ENCODE measurements around the gene FOXS1. TPM values are rescaled to one million over a fixed set of nuclear protein-coding genes. Genes with fewer than 3 reads are reported as not detected.

The FOXS1 gene
- not detected for polyA plus RNA-seq (2012; ENCODE audit: insufficient read depth, insufficient read length)

DNA sequence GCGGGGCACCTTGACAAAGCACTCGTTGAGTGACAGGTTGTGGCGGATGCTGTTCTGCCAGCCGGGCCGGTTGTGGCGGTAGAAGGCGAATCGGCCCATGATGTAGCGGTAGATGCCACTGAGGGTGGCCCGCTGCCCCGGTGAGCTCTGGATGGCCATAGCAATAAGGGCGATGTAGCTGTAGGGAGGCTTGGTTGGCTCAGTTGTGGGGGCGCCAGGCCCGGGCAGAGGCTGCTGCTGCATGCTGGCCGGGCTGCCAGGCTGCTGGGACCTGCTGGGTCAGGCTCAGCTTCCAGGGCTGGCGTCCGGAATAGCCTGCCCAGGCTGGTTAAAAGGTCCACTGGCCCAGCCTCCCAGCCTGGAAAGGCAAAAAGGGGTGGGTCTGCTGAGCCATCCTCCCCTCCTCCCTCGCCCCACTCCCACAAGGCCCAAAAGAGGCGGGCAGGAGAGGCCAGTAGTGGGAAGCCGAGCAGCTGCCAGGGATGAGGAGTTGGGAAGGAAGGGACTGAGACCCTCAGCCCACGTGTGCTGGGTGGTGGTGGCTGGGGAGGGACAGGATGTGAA lies at the start of gene FOXS1:
Gene FOXS1, minus strand, starts transcription at position 305 of the 564 bp plus-strand sequence. Its CDS starts 62 bp downstream, at position 243.
- H3K4me3 ChIP-seq (ENCODE audit: low read length), result no peak within 1 kb of the TSS
- DNase-seq (ENCODE audit: low read depth, low spot score), result no peak

DNA sequence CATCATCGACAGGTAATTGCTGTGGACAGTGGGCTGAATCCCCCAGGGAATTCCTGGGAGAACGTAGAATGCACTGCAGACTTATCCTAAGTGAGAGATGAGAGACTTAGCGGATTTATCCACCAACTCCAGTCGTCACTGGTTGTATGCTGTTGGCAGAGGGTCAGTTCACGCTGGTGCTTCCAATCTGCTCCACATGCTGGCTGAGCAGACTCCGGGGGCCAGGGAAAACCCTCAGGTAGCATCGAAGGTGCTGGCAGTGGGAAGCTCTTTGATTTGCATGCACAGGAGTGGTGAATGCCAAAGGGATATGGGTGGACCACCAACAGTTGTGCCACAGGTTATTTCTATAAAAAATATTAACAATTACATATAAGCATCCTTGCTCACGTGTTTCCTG lies 45.2 kb upstream of the FOXS1 start:
- no peak overlapping the region for H3K4me3 ChIP-seq (ENCODE audit: low read length)
- no peak for DNase-seq (ENCODE audit: low read depth, low spot score)

DNA sequence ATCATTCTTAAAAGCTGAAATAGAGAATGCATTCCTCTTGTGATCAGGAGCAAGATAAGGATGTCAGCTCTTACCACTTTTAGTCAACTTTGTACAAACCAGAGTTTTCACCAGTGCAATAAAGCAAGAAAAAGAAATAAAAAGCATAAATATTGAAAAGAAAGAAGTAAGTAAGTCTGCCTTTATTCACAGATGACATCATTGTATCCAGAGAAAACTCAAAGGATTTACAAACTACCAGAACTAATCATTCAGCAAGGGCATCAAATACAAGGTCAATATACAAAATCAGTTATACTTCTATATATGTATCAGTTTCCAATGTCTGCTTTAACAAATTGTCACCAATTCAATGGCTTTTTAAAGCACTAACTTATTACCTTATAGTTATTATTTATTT lies 38.4 kb upstream of the FOXS1 start:
- no peak overlapping the region for H3K4me3 ChIP-seq (ENCODE audit: low read length)
- no peak for DNase-seq (ENCODE audit: low read depth, low spot score)

DNA sequence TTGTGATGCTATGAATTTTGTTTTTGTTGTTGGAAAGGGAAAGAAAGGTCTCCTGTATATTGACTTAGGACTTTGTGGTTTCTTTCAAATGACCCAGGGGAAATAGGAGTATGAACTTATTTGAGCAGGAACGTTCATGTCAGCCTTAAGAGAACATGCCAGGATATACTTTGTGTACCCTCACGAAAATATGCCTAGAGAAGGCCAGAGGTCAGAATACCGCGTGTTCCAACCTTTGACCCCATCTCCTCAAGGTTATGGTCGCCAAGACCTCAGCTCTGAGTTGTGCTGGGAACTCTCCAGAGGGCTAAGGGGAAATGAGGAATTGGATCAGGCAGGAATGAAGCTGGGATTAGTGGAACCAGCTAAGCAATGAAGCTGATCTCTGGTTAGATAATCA lies 36.5 kb upstream of the FOXS1 start:
- DNase-seq (ENCODE audit: low read depth, low spot score), result no peak
- no peak overlapping the region for H3K4me3 ChIP-seq (ENCODE audit: low read length)

DNA sequence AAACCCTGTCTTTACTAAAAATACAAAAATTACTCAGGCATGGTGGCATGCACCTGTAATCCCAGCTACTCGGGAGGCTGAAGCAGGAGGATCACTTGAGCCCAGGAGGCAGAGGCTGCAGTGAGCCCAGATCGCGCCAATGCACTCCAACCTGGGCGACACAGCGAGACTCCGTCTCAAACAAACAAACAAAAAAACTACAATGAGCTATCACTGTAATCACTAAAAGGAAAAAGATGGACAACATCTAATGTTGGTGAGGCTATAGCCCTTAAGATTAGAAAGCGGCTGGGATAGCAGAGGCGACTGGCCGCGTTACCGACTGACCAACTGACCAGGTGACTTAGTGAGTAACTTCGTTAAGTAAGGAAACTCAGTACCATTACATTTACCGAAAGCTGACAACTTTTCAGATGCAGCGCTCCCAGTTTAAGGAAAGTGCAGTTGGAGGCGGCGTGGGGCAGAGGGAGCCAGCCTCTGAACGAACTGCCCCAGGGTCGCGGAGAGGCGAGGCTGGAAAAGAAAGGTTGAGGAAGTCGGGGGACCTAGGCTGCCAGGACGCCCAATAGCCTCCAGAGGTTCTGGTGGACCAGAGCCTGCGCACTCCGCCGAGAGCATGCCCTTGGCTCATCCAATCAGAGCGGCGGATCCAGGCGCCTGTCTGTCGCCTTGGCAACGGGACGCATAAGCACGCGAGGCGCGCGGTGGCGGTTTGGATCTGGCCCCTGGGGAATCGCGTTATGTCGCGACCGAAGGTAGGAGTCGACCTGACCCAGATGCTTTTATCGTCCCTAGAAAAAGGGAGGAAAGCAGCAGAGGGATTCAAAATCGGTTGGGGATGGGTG lies 34.0 kb upstream of the FOXS1 start:
- DNase-seq (ENCODE audit: low read depth, low spot score), result peak; percentile 80
- H3K4me3 ChIP-seq (ENCODE audit: low read length), result peak overlapping the region; percentile 64

DNA sequence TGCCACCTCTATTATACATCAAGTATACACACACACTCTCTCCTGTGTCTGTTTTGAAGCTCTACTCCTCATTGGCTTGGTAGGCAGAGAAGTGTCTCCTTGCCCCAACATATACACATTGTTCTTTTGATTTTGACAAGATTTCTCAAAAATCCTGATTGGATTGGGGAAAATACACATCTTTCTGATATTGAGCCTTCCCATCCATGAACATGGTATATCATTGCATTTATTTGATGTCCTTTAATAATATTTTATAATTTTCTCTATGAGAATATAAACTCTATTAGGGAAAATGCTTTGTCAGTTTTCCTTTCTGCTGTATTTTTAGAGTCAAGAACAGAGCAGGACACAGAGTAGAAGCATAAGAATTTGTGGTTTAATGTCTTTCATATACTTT lies 32.3 kb upstream of the FOXS1 start:
- no peak overlapping the region for H3K4me3 ChIP-seq (ENCODE audit: low read length)
- DNase-seq (ENCODE audit: low read depth, low spot score), result no peak

DNA sequence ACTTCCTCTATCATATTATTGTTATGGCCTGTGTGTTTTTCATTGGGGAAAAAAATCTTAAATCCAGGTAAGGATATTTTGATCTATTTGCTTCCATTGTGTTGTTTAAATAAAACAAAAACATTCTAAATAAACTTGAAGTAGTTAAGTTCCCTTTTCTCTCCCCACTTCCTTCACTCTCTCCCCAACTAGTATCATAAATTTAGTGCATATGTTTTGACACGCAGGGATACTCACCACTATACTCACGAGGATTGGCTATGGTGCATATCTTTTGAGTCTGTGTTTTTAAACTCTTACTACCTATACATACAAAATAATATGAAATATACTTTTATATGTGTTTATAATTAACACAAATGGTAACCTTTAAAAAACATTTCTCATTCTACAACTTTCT lies 30.3 kb upstream of the FOXS1 start:
- DNase-seq (ENCODE audit: low read depth, low spot score), result no peak
- no peak overlapping the region for H3K4me3 ChIP-seq (ENCODE audit: low read length)

DNA sequence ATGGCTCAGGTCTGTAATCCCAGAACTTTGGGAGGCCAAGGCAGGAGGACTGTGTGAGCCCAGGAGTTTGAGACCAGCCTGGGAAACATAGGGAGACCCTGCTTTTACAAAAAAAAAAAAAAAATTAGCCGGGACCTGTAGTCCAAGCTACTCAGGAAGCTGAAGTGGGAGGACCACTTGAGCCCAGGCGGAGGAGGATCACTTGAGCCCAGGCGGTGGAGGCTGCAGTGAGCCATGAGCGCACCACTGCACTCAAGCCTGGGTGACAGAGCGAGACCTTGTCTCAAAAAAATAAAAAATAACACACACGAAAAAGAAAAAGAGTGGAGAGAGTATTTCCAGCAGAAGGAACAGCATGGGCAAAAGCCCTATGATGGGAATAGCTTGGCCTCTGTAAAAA lies 27.0 kb upstream of the FOXS1 start:
- H3K4me3 ChIP-seq (ENCODE audit: low read length), result no peak overlapping the region
- no peak for DNase-seq (ENCODE audit: low read depth, low spot score)

DNA sequence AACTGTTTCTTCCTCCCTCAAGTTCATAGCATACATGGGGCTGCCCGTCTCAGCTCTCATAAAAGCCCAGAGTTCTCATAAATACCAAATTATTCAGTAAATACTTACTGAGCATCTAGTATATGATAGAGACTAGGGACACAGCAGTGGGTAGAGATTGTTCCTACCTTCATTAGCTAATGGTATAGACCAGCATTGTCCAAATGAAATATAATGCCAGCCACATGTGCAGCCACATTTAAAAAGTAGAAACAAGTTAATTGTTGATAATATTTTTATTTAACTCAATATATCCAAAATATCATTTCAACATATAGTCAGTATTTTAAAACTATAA lies 26.2 kb upstream of the FOXS1 start:
- H3K4me3 ChIP-seq (ENCODE audit: low read length), result no peak overlapping the region
- DNase-seq (ENCODE audit: low read depth, low spot score), result no peak

DNA sequence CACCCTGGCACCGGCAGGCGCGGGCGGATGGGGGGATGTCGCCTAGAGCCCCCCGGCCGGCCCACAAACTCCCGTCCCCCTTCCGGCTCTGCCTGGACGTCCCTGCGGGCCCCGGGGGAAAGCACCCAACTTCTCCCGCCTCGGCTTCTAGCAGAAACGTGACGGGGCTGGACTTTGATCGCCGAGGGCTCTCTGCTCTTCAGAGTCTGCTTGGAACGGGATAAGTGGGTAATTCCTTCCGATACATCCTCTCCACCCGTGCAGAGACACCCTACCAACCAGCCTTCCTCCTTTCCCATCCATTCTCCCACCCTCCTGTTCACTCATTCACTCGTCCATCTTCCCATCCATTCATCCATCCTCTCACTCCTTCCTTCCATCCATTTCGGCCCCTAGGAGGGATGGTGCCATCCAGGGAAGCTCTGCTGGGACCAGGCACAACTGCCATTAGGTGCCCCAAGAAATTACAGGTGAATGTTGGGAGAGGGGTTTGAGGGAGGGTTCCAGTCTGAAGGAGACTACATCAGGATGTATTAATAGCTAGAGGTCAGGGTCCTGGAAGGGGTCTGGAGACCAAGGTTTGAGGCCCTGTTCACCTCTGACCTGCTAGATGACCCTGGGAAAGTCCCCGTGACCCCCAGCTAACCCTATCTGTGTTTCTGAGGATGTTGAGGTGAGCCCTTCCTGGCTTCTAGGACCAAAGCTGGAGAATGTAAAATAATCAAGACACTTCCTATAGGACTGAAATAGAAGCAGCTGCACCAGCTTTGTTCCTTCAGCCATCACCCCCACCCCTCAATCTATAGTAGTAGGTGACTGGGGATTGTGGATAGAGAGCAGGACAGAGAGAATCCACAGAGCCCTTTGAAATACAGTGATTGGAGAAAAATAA lies 25.6 kb upstream of the FOXS1 start:
- no peak for DNase-seq (ENCODE audit: low read depth, low spot score)
- H3K4me3 ChIP-seq (ENCODE audit: low read length), result no peak overlapping the region

DNA sequence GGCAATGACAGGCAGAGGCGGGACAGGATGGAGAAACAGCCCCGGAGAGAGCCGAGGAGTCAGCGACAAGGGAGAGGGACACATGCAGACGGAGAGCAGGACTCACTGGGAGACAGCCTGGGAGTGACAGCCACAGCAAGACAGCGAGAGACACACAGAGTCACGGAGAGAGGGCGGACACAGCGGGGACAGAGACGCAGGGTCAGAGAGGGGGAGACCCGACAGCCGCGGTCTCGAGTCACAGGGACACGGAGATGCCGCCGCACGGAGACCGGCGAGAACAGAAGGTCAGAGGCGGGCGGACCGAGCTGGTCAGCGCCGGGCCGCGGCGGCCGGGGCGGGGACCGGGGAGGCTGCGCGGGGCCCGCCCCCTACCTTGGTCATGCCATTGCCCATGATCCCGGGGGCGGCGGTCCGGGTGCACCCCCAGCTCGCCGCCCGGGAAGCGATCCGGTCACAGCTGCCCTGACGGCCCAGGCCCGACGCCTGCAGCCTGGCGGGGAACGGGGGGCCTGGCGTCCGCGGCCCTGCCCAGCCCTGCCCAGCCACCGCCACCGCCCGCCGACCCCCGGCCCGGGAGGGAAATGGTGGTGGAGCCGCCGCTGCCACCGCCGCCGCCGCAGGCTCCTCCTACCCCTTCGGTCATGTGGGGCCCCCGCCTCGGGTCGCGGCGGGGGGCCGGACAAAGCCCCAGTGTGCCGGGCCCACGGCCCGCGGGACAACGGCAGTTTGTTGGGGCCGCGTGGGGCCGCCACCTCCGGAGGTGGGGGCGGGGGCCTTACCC lies 24.7 kb upstream of the FOXS1 start, which contains the start of the genes DUSP15 and TTLL9:
Gene DUSP15, minus strand, starts transcription at position 586 of the 784 bp plus-strand sequence. Its CDS starts 190 bp downstream, at position 396.
Gene TTLL9, plus strand, starts transcription at position 693 of the 784 bp plus-strand sequence. CDS start 493 bp downstream, outside the sequence.
- no peak for DNase-seq (ENCODE audit: low read depth, low spot score)
- no peak within 1 kb of the TSS for H3K4me3 ChIP-seq (ENCODE audit: low read length)

DNA sequence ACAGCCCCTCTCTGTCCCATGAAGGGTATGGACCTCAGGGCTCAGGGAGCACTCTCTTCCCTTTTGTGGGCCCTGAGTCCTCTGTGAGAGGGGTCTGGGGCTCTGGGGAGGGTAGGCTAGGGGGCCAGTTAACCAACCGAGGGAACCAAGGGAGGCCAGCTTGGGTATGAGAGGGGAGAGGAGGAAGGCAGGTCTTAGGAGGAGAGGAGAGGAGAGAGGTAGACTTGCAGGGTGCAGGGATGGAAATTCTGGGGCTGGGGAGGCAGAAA lies 24.2 kb upstream of the FOXS1 start:
- no peak for DNase-seq (ENCODE audit: low read depth, low spot score)
- H3K4me3 ChIP-seq (ENCODE audit: low read length), result no peak overlapping the region

DNA sequence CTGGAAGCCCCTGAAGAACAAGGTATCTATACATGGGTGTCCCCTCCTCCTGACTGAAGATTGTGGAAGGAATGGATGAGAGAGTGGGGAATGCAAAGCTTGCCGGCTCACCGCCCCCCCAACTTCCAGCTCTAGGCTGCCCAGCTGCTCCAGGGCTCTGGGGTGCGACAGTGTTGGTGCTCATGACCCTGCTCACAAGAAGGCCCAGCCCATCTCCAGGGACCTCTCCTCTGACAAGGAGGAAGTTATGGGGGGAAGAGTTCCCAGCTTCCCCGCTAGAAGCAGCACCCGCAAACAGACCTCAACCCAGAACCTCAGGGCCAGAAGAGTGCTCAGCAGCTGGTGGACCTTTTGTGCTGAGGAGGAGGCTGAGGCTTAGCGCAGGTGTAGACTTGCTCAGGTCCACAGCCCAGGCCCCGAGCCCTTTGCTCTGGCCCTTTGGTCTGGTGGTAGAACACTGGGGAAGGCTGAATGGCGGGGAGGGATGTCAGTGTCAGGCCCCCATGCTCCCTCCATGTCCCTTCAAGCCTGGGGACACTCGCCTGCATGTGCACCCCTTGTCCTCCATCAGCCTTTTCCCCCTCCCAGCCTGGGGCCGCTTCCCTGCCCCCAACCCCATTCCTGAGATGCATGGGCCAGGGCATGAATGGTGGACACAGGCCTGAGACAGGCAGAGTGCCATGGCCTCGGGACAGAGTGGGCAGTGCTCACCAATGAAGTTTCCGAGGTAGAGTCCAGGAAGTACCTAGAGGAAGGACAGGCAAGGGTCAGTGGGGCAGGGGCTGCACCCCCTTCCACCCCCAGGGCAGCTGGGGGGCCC lies 23.7 kb upstream of the FOXS1 start:
- H3K4me3 ChIP-seq (ENCODE audit: low read length), result no peak overlapping the region
- DNase-seq (ENCODE audit: low read depth, low spot score), result no peak

DNA sequence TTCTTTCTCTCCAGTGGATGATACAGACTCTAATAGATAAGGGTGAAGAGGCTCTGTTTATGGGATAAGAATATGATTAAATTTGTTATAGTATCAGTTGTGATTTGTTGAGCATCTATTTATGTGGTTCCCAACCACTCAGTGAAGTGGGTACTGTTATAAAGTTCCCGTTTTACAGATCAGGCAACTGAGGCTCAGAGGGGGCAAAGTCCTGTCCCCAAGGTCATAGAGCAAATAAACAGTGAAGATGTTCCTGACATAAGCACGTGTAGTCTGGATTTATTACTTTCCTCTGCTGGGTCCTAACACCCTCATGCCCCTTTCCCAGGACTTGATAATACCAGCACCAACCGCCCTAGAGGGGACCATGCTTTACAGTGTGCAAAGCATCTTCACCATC lies 20.8 kb upstream of the FOXS1 start:
- H3K4me3 ChIP-seq (ENCODE audit: low read length), result no peak overlapping the region
- DNase-seq (ENCODE audit: low read depth, low spot score), result no peak

DNA sequence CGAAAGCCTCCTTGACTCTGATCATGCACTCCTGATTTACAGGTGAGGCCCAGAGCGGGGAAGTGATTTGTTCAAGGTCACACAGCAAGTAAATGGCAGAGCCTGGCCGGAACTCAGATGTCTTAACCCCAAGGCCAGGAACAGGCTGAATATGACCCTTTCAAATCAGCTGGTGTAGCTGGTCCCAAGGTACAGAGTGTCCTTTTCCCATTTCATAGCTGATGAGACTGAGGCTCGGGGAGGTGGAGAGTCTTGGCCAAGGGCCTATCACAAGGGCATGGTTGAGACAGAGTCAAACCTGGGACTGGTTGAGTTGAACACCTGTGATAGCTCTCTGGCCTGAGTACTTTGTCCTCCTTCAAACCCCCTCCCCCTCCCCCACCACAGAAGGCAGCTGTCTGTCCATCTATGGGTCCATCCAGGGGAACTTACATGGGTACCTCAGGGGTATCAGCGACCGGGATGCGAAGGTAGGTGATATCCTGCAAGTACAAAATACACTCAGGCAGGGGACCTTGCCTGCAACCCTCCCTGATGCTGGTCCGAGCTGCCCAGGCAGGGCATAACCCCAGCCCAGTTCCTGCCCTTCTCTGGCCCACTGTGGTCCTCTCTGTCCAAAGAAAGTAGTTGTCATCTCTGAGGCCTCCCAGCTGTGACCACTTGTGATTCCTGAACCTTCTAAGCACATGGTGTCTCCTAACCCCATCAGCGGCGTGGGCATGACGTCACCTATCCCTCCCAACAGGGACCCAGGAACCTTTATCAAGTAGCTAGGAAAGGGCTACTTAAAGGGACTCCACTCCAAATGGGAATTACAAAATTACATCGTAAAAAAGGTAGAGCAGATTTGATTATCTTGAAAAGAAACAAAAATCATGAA lies 19.4 kb upstream of the FOXS1 start:
- no peak overlapping the region for H3K4me3 ChIP-seq (ENCODE audit: low read length)
- DNase-seq (ENCODE audit: low read depth, low spot score), result no peak

DNA sequence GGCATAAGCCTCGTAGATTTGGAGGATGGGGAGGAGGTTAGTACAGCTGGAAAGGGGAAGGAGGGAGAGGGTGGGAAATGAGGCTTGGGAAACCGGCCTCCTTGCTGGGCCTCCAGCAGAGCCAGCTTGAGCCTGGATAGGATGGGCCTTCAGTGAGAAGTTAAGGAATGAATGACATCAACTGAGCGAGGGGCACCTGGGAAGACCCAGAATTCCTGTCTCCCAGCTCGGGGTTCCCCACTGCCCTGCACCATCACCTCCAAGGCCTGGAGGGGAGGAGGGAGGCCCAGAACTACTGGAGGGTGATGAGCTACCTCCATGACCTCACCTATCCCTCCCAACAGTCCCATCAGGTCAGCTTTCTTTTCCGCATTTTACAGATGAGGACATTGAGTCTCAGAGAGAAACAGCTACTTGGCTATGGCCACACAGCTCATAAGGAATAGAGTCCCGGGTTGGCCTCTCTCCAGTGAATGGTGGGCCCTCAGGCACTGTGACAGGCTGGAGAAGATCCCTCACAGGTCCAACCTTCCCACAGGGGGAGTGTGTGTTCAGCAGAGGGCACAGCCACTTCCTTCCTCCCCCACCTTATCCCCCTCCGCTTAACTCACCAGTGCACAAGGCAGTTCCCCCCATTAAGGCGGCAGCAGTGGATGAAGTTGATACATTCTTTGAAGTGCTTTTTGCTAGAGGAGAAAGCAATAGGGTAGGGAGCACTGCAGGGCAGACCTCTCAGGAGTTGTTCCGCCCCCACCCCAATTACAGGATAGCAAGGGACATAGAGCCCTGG lies 18.1 kb upstream of the FOXS1 start:
- DNase-seq (ENCODE audit: low read depth, low spot score), result peak; percentile 59
- H3K4me3 ChIP-seq (ENCODE audit: low read length), result no peak overlapping the region

DNA sequence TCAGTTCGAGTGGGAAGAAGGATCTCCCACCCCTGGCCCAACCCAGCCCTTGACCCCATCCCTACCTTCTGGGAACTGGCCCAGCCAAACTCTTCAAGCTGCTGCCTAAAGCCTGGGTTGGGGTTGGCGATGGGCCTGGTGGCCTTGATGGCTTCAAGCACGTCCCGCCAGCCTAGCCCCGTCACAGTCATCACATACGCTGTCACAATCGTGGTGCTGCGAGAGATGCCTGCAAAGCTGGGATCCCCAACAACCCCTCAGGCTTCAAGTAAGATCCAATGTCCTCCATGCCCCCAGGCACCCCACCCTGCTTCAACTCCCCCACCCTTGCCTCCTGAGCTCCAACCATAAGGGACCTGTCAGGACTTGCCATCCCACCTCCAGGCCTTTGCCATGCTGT lies 17.1 kb upstream of the FOXS1 start:
- no peak overlapping the region for H3K4me3 ChIP-seq (ENCODE audit: low read length)
- no peak for DNase-seq (ENCODE audit: low read depth, low spot score)
